HepG2 (cell line): Measurements from ENCODE around the gene SKI. TPM values are rescaled to one million over a fixed set of nuclear protein-coding genes. Genes with fewer than 3 reads are reported as not detected.

Experiments used
- ATM ChIP-seq: fragments of 450-650 bp; IDR thresholded peaks from 2 replicates; pipeline ENCODE4 v1.7.1; 2017; ENCODE audit warnings: mild to moderate bottlenecking, borderline replicate concordance
- GATAD1 ChIP-seq: IDR thresholded peaks from 2 replicates; pipeline ENCODE4 v1.6.1; 2016; ENCODE audit warnings: missing genetic modification reagents, missing compliant biosample characterization
- IRF2 ChIP-seq: IDR thresholded peaks from 2 replicates; pipeline ENCODE4 v1.6.1; 2018; ENCODE audit warnings: missing genetic modification reagents, missing compliant biosample characterization
- MBNL3 ChIP-seq: fragments of 250-450 bp; sonication (Bioruptor Pico); conservative IDR thresholded peaks from 2 replicates; pipeline ENCODE4 v1.8.0; 2022; ENCODE audit warnings: mild to moderate bottlenecking, inconsistent platforms
- MED8 ChIP-seq: sonication (generic); formaldehyde crosslinking; IDR thresholded peaks from 2 replicates; pipeline ENCODE4 v1.8.1; 2023; ENCODE audit warnings: mild to moderate bottlenecking, missing genetic modification reagents; ENCODE audit not compliant: insufficient replicate concordance
- MEF2D ChIP-seq: sonication (generic); formaldehyde crosslinking; IDR thresholded peaks from 2 replicates; pipeline ENCODE4 v1.5.1; 2020; ENCODE audit warnings: mild to moderate bottlenecking, missing genetic modification reagents
- SMAD3 ChIP-seq: sonication (generic); formaldehyde crosslinking; IDR thresholded peaks from 2 replicates; pipeline ENCODE4 v1.4.0; 2020; ENCODE audit warnings: missing genetic modification reagents
- SP4 ChIP-seq: sonication (generic); formaldehyde crosslinking; IDR thresholded peaks from 2 replicates; pipeline ENCODE4 v1.8.1; 2023; ENCODE audit warnings: mild to moderate bottlenecking, missing genetic modification reagents
- STAG1 ChIP-seq: sonication (generic); formaldehyde crosslinking; IDR thresholded peaks from 2 replicates; pipeline ENCODE4 v1.4.0; 2020; ENCODE audit warnings: missing genetic modification reagents
- XRCC5 ChIP-seq: fragments of 200-400 bp; formaldehyde crosslinking; optimal IDR thresholded peaks from 2 replicates; pipeline ENCODE3; 2017; ENCODE audit warnings: mild to moderate bottlenecking, low read length
- ZNF138 ChIP-seq: sonication (generic); formaldehyde crosslinking; IDR thresholded peaks from 2 replicates; pipeline ENCODE4 v1.5.0; 2020; ENCODE audit warnings: mild to moderate bottlenecking, low read depth, missing genetic modification reagents
- ZNF317 ChIP-seq: sonication (generic); formaldehyde crosslinking; IDR thresholded peaks from 2 replicates; pipeline ENCODE4 v1.5.0; 2020; ENCODE audit warnings: mild to moderate bottlenecking, missing genetic modification reagents
- ZNF605 ChIP-seq: sonication (generic); formaldehyde crosslinking; IDR thresholded peaks from 2 replicates; pipeline ENCODE4 v1.8.0; 2022; ENCODE audit warnings: mild to moderate bottlenecking, missing genetic modification reagents
- ZNF713 ChIP-seq: sonication (generic); formaldehyde crosslinking; IDR thresholded peaks from 2 replicates; pipeline ENCODE4 v1.4.0; 2020; ENCODE audit warnings: mild to moderate bottlenecking, missing genetic modification reagents
- ZNF768 ChIP-seq: sonication (generic); formaldehyde crosslinking; IDR thresholded peaks from 2 replicates; pipeline ENCODE4 v1.4.0; 2020; ENCODE audit warnings: missing genetic modification reagents
- ZNF883 ChIP-seq: sonication (generic); formaldehyde crosslinking; IDR thresholded peaks from 2 replicates; pipeline ENCODE4 v1.5.1; 2020; ENCODE audit warnings: mild to moderate bottlenecking, missing genetic modification reagents; ENCODE audit errors: not compliant biosample characterization
- polyA plus RNA-seq, 8 experiments: library from polyadenylated mRNA; depleted of rRNA in 3 of 8; stranded (reverse) in 7 of 8; unstranded in 1 of 8; fragments of >200 nt; fragmentation: Illumina TruSeq in 4 of 8; extraction: Trizol in 4 of 8; gene quantifications; 2 replicates each; pipeline versions ENCODE4 v1.2.1 to v1.2.3, GENCODE V29; 2011 to 2016; ENCODE audit warnings: low read depth in 4 of 8, missing spikeins in 1 of 8, mixed read lengths in 1 of 8; ENCODE audit not compliant: insufficient read depth in 1 of 8
- total RNA-seq, 5 experiments: library from RNA; depleted of rRNA; stranded (reverse); fragments of >200 nt; fragmentation: Illumina TruSeq; extraction: Trizol; gene quantifications; 2 replicates each; pipeline ENCODE4 v1.2.3, GENCODE V29; 2016; ENCODE audit warnings: low read depth in 1 of 5
- TF ChIP-seq, protein P1 (sequence below): sonication (generic); formaldehyde crosslinking; IDR thresholded peaks from 2 replicates; pipeline ENCODE4 v1.5.0; 2020; ENCODE audit warnings: mild to moderate bottlenecking, missing genetic modification reagents, borderline replicate concordance
- TF ChIP-seq, protein P2 (sequence below): sonication (generic); formaldehyde crosslinking; IDR thresholded peaks from 2 replicates; pipeline ENCODE4 v1.5.0; 2020; ENCODE audit warnings: mild to moderate bottlenecking, missing genetic modification reagents
- TF ChIP-seq, protein P3 (sequence below): sonication (generic); formaldehyde crosslinking; IDR thresholded peaks from 2 replicates; pipeline ENCODE4 v1.8.0; 2022; ENCODE audit warnings: mild to moderate bottlenecking, missing genetic modification reagents, moderate library complexity
- TF ChIP-seq, protein P4 (sequence below): sonication (generic); formaldehyde crosslinking; IDR thresholded peaks from 2 replicates; pipeline ENCODE4 v1.8.0; 2022; ENCODE audit warnings: missing genetic modification reagents, mild to moderate bottlenecking, inconsistent platforms, borderline replicate concordance
- TF ChIP-seq, protein P5 (sequence below): sonication (generic); formaldehyde crosslinking; IDR thresholded peaks from 2 replicates; pipeline ENCODE4 v1.5.0; 2020; ENCODE audit warnings: mild to moderate bottlenecking, missing genetic modification reagents

The SKI gene
- total and polyA plus RNA-seq, 2 of the 13 experiments (the other 11 are each of a cell fraction or from before 2014, with no cell fraction given) = 4.7 to 6.9 TPM

DNA sequence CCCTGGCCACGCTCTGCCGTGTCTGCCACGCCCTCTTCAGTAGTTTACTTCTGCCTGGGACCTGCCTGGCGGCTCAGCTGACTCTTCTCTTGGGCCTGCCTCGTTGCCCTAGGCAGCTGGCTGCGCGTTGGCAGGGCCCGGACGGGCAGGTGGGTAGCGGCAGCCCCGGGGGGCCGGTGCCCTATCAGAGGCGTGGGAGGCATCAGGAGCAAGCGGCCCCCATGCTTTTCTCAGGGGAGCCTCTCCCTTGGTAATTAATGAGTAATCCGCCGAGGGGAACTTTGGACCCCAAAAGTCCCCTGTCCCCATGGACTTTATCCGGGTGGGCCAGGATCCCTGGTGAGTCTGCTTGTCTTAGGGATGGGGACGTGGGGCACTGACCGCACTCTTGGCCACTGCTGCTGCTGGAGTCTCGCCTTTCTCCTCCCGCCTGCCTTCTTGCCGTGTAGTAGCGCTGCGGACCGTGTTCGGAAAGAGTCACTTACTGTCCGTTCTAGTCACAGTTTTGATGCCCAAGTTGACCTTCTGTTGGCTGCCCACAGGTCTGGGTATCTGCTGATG, 22.7 kb downstream of the SKI start (continued):
- TF ChIP-seq, protein P1, sequence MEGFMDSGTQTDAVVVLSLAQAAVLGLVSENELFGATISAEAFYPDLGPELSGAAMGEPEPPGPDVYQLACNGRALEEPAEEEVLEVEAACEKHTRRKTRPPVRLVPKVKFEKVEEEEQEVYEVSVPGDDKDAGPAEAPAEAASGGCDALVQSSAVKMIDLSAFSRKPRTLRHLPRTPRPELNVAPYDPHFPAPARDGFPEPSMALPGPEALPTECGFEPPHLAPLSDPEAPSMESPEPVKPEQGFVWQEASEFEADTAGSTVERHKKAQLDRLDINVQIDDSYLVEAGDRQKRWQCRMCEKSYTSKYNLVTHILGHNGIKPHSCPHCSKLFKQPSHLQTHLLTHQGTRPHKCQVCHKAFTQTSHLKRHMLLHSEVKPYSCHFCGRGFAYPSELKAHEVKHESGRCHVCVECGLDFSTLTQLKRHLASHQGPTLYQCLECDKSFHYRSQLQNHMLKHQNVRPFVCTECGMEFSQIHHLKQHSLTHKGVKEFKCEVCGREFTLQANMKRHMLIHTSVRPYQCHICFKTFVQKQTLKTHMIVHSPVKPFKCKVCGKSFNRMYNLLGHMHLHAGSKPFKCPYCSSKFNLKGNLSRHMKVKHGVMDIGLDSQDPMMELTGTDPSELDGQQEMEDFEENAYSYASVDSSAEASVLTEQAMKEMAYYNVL = no peak
- TF ChIP-seq ZNF883 (no peak), SP4 (no peak), MED8 (CRISPR knock-in tag) (no peak), ZNF768 (CRISPR knock-in tag) (0 out of 2 replicates have a peak, but pooled peaks have one; percentile 7), GATAD1 (CRISPR knock-in tag) (no peak), IRF2 (0 out of 2 replicates have a peak, but pooled peaks have one; percentile 43), SMAD3 (CRISPR knock-in tag) (peak; percentile 69; the same call in 1 of the 2 replicates), ZNF317 (CRISPR knock-in tag) (no peak), XRCC5 (peak; percentile 70), ZNF138 (CRISPR knock-in tag) (no peak), ATM (no peak), ZNF605 (CRISPR knock-in tag) (no peak), MEF2D (CRISPR knock-in tag) (peak; percentile 67), ZNF713 (CRISPR knock-in tag) (no peak), MBNL3 (CRISPR knock-in tag) (no peak), STAG1 (CRISPR knock-in tag) (no peak)
- TF ChIP-seq, protein P2, sequence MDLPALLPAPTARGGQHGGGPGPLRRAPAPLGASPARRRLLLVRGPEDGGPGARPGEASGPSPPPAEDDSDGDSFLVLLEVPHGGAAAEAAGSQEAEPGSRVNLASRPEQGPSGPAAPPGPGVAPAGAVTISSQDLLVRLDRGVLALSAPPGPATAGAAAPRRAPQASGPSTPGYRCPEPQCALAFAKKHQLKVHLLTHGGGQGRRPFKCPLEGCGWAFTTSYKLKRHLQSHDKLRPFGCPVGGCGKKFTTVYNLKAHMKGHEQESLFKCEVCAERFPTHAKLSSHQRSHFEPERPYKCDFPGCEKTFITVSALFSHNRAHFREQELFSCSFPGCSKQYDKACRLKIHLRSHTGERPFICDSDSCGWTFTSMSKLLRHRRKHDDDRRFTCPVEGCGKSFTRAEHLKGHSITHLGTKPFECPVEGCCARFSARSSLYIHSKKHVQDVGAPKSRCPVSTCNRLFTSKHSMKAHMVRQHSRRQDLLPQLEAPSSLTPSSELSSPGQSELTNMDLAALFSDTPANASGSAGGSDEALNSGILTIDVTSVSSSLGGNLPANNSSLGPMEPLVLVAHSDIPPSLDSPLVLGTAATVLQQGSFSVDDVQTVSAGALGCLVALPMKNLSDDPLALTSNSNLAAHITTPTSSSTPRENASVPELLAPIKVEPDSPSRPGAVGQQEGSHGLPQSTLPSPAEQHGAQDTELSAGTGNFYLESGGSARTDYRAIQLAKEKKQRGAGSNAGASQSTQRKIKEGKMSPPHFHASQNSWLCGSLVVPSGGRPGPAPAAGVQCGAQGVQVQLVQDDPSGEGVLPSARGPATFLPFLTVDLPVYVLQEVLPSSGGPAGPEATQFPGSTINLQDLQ (CRISPR knock-in tag) = no peak
- TF ChIP-seq, protein P3, sequence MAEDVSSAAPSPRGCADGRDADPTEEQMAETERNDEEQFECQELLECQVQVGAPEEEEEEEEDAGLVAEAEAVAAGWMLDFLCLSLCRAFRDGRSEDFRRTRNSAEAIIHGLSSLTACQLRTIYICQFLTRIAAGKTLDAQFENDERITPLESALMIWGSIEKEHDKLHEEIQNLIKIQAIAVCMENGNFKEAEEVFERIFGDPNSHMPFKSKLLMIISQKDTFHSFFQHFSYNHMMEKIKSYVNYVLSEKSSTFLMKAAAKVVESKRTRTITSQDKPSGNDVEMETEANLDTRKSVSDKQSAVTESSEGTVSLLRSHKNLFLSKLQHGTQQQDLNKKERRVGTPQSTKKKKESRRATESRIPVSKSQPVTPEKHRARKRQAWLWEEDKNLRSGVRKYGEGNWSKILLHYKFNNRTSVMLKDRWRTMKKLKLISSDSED = no peak
- TF ChIP-seq, protein P4, sequence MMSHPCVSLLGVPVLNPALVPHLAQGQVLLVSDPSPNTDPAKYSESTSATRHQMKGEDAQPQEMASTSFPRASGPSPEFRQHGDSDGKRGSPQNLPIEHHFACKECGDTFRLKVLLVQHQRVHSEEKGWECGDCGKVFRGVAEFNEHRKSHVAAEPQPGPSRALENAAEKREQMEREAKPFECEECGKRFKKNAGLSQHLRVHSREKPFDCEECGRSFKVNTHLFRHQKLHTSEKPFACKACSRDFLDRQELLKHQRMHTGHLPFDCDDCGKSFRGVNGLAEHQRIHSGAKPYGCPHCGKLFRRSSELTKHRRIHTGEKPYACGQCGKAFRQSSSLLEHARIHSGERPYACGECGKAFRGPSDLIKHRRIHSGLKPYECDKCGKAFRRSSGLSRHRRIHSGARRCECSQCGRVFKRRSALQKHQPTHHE (CRISPR knock-in tag) = no peak
- TF ChIP-seq, protein P5, sequence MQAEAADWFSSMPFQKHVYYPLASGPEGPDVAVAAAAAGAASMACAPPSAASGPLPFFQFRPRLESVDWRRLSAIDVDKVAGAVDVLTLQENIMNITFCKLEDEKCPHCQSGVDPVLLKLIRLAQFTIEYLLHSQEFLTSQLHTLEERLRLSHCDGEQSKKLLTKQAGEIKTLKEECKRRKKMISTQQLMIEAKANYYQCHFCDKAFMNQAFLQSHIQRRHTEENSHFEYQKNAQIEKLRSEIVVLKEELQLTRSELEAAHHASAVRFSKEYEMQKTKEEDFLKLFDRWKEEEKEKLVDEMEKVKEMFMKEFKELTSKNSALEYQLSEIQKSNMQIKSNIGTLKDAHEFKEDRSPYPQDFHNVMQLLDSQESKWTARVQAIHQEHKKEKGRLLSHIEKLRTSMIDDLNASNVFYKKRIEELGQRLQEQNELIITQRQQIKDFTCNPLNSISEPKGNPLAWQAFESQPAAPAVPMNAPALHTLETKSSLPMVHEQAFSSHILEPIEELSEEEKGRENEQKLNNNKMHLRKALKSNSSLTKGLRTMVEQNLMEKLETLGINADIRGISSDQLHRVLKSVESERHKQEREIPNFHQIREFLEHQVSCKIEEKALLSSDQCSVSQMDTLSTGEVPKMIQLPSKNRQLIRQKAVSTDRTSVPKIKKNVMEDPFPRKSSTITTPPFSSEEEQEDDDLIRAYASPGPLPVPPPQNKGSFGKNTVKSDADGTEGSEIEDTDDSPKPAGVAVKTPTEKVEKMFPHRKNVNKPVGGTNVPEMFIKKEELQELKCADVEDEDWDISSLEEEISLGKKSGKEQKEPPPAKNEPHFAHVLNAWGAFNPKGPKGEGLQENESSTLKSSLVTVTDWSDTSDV = no peak
